Thoracic aorta (tissue), 2 donors: ENCODE results near the gene NAV3. TPM values are rescaled to one million over a fixed set of nuclear protein-coding genes. Genes with fewer than 3 reads are reported as not detected.

Experiments used
- ATAC-seq: fragments of 150-250 bp; one replicate; pipeline ENCODE4 v1.8.0; 2017; ENCODE audit warnings: low read depth; ENCODE audit not compliant: insufficient number of reproducible peaks, low FRiP score
- DNase-seq: peaks from one replicate; pipeline ENCODE4 v3.0.0-alpha.2; 2020; ENCODE audit warnings: low spot score
- H3K27ac ChIP-seq, 2 donors: fragments of 200-600 bp; sonication (generic); 1 replicate in 1 of 2; 2 replicates in 1 of 2; pipeline ENCODE4 v1.5.1; 2016; ENCODE audit warnings: mild to moderate bottlenecking in 2 of 2, moderate library complexity in 2 of 2
- H3K27me3 ChIP-seq: fragments of 200-600 bp; sonication (generic); replicated peaks from 2 replicates; pipeline ENCODE4 v1.6.0; 2016; ENCODE audit warnings: mild to moderate bottlenecking; ENCODE audit not compliant: insufficient read depth
- H3K36me3 ChIP-seq: fragments of 200-600 bp; sonication (generic); one replicate; pipeline ENCODE4 v1.5.1; 2016
- H3K4me1 ChIP-seq, 2 donors: fragments of 200-600 bp; sonication (generic); 1 replicate in 1 of 2; 2 replicates in 1 of 2; pipeline versions ENCODE4 v1.5.1 to v1.6.0; 2016; ENCODE audit warnings: low read depth in 2 of 2, mild to moderate bottlenecking in 1 of 2; ENCODE audit not compliant: control insufficient read depth in 1 of 2
- H3K4me3 ChIP-seq: fragments of 200-600 bp; sonication (generic); 2 replicates; pipeline ENCODE4 v1.5.1; 2016; ENCODE audit warnings: mild to moderate bottlenecking
- H3K9me3 ChIP-seq: fragments of 200-600 bp; sonication (generic); 2 replicates; pipeline ENCODE4 v1.5.1; 2016
- CTCF ChIP-seq: fragments of 200-600 bp; sonication (generic); IDR thresholded peaks from one replicate; pipeline ENCODE4 v1.5.1; 2019; ENCODE audit warnings: antibody characterized with exemption
- total RNA-seq, 2 donors: library from RNA; depleted of rRNA; stranded (reverse); fragments of >200 nt; gene quantifications; one replicate each; pipeline versions ENCODE4 v1.1.0 to v1.2.3, GENCODE V29; 2016

Gene NAV3
- total RNA-seq, 2 donors from 2014 or later, result 9.3 to 11.6 TPM

GRCh38 chr12:77992760-77993159, 162.1 kb downstream of the NAV3 start:
- Histone ChIP-seq H3K9me3 (no peaks in the 10 kb centered on the region), H3K4me3 (no peak overlapping the region), H3K36me3 (no peaks in the 10 kb centered on the region), H3K27me3 (no peaks in the 10 kb centered on the region), H3K27ac (no peak overlapping the region), H3K4me1 (no peaks in the 10 kb centered on the region)
- no peak for TF ChIP-seq CTCF
- no peak for DNase-seq
- no peak for ATAC-seq

GRCh38 chr12:77993658-77994057, 163.0 kb downstream of the NAV3 start:
- H3K36me3 ChIP-seq, result no peaks in the 10 kb centered on the region
- no peaks in the 10 kb centered on the region for H3K27me3 ChIP-seq
- DNase-seq (no peak), ATAC-seq (no peak)
- H3K27ac ChIP-seq, result no peak overlapping the region
- H3K9me3 ChIP-seq, result no peaks in the 10 kb centered on the region
- no peak for TF ChIP-seq CTCF
- H3K4me1 ChIP-seq, result no peaks in the 10 kb centered on the region
- no peak overlapping the region for H3K4me3 ChIP-seq

- Histone ChIP-seq H3K9me3 (no peaks in the 10 kb centered on the region), H3K4me3 (no peak overlapping the region), H3K27ac (no peak overlapping the region), H3K27me3 (no peaks in the 10 kb centered on the region), H3K36me3 (no peaks in the 10 kb centered on the region), H3K4me1 (no peaks in the 10 kb centered on the region)
- DNase-seq, result no peak
- no peak for ATAC-seq
- TF ChIP-seq CTCF, result no peak
These were observed 164.9 kb downstream of the NAV3 start for GRCh38 chr12:77995436-77996167.

GRCh38 chr12:77996670-77997069, 166.0 kb downstream of the NAV3 start:
- DNase-seq (no peak), ATAC-seq (no peak)
- H3K36me3 ChIP-seq, result no peaks in the 10 kb centered on the region
- no peak overlapping the region for H3K4me3 ChIP-seq
- no peak for TF ChIP-seq CTCF
- no peaks in the 10 kb centered on the region for H3K27me3 ChIP-seq
- no peak overlapping the region for H3K27ac ChIP-seq
- H3K9me3 ChIP-seq, result no peaks in the 10 kb centered on the region
- H3K4me1 ChIP-seq, result no peaks in the 10 kb centered on the region

- no peak overlapping the region for H3K4me3 ChIP-seq
- no peaks in the 10 kb centered on the region for H3K9me3 ChIP-seq
- no peak for TF ChIP-seq CTCF
- no peak overlapping the region for H3K27ac ChIP-seq
- no peaks in the 10 kb centered on the region for H3K4me1 ChIP-seq
- H3K36me3 ChIP-seq, result no peaks in the 10 kb centered on the region
- ATAC-seq, result no peak
- no peaks in the 10 kb centered on the region for H3K27me3 ChIP-seq
- no peak for DNase-seq
These were observed 167.6 kb downstream of the NAV3 start for GRCh38 chr12:77998236-77998786.
